Measurements from ENCODE around the gene PAK6. TPM values are rescaled to one million over a fixed set of nuclear protein-coding genes. Genes with fewer than 3 reads are reported as not detected.

PAK6 gene
- total and polyA plus RNA-seq, 9 of the 15 experiments (the other 6 are each of a cell fraction or from before 2014, with no cell fraction given) = 0.03 to 0.74 (median 0.16) TPM; not detected in 2

DNA sequence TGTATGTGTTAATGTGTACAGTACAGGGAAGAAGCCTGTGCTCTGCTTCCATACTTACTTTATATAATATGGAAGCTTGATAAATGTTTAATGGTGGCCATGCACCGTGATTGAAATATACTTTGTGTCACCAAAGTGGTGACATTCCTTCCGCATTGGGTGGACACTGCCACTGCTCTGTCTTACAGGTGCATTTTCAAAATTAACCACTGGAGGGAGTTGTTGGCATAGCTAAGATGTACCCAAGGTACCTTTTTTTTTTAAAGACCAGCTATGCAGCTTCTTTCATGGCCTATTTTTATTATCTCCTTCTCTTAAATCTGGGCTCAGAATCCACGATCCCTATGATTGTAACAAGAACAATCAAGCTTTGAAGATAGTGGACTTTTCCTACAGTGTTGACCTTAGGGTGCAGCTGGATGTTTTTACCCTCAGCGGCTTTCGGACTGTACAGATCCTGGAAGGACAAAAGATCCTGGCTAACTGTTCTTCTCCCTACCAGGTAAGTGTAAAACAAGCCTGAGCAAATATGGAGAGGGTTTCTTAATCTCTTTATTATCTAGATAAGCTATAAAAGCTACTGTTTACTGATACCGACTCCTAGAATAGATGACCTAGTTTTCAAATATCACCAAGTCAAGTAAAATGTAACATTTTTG, 21.6 kb upstream of the PAK6 start (continued):
- TF ChIP-seq, protein P1, sequence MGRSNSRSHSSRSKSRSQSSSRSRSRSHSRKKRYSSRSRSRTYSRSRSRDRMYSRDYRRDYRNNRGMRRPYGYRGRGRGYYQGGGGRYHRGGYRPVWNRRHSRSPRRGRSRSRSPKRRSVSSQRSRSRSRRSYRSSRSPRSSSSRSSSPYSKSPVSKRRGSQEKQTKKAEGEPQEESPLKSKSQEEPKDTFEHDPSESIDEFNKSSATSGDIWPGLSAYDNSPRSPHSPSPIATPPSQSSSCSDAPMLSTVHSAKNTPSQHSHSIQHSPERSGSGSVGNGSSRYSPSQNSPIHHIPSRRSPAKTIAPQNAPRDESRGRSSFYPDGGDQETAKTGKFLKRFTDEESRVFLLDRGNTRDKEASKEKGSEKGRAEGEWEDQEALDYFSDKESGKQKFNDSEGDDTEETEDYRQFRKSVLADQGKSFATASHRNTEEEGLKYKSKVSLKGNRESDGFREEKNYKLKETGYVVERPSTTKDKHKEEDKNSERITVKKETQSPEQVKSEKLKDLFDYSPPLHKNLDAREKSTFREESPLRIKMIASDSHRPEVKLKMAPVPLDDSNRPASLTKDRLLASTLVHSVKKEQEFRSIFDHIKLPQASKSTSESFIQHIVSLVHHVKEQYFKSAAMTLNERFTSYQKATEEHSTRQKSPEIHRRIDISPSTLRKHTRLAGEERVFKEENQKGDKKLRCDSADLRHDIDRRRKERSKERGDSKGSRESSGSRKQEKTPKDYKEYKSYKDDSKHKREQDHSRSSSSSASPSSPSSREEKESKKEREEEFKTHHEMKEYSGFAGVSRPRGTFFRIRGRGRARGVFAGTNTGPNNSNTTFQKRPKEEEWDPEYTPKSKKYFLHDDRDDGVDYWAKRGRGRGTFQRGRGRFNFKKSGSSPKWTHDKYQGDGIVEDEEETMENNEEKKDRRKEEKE (IDR thresholded peaks at IDR 0.05; ENCODE audit: borderline replicate concordance in 1 of 2, control insufficient read depth in 1 of 2, low read depth in 2 of 2, low read length in 1 of 2) = no peak
- TF ChIP-seq ARID1B (IDR thresholded peaks at IDR 0.05) = no peak
- no peak for TF ChIP-seq KLF10 (CRISPR knock-in tag; IDR thresholded peaks at IDR 0.05)
- no peak for TF ChIP-seq RFX1 (IDR thresholded peaks at IDR 0.05)
- TF ChIP-seq GABPB2 (CRISPR knock-in tag; conservative IDR thresholded peaks at IDR 0.05) = no peak
- TF ChIP-seq, protein P2, sequence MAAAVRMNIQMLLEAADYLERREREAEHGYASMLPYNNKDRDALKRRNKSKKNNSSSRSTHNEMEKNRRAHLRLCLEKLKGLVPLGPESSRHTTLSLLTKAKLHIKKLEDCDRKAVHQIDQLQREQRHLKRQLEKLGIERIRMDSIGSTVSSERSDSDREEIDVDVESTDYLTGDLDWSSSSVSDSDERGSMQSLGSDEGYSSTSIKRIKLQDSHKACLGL (CRISPR knock-in tag; IDR thresholded peaks at IDR 0.05; ENCODE audit: borderline replicate concordance, poor library complexity, severe bottlenecking) = no peak
- TF ChIP-seq ZNF212 (CRISPR knock-in tag; IDR thresholded peaks at IDR 0.05) = no peak
- 0 out of 2 replicates have a peak, but pooled peaks have one; percentile 51 for TF ChIP-seq ELF1 (tag; IDR thresholded peaks at IDR 0.05)
- 0 out of 4 replicates have a peak, but pooled peaks of 1 of the 2 experiments have one; percentile 18 for TF ChIP-seq MAZ (CRISPR knock-in tag; conservative IDR thresholded peaks at IDR 0.05 in 1 of 2, IDR thresholded peaks at IDR 0.05 in 1 of 2)
- TF ChIP-seq ARID2 (IDR thresholded peaks at IDR 0.05) = 0 out of 2 replicates have a peak, but pooled peaks have one; percentile 50
- peak in 1 of 2 experiments; percentile 59; a peak in 1 of 4 replicates for TF ChIP-seq TEAD1 (CRISPR knock-in tag; IDR thresholded peaks at IDR 0.05)
- TF ChIP-seq, protein P3, sequence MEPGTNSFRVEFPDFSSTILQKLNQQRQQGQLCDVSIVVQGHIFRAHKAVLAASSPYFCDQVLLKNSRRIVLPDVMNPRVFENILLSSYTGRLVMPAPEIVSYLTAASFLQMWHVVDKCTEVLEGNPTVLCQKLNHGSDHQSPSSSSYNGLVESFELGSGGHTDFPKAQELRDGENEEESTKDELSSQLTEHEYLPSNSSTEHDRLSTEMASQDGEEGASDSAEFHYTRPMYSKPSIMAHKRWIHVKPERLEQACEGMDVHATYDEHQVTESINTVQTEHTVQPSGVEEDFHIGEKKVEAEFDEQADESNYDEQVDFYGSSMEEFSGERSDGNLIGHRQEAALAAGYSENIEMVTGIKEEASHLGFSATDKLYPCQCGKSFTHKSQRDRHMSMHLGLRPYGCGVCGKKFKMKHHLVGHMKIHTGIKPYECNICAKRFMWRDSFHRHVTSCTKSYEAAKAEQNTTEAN (CRISPR knock-in tag; IDR thresholded peaks at IDR 0.05) = no peak
- no peak for TF ChIP-seq ZNF12 (CRISPR knock-in tag; IDR thresholded peaks at IDR 0.05)
- TF ChIP-seq ZNF79 (CRISPR knock-in tag; IDR thresholded peaks at IDR 0.05; ENCODE audit: low read depth) = no peak
- no peak for TF ChIP-seq GABPA (tag; conservative IDR thresholded peaks at IDR 0.05; ENCODE audit: low read depth)
- TF ChIP-seq, protein P4, sequence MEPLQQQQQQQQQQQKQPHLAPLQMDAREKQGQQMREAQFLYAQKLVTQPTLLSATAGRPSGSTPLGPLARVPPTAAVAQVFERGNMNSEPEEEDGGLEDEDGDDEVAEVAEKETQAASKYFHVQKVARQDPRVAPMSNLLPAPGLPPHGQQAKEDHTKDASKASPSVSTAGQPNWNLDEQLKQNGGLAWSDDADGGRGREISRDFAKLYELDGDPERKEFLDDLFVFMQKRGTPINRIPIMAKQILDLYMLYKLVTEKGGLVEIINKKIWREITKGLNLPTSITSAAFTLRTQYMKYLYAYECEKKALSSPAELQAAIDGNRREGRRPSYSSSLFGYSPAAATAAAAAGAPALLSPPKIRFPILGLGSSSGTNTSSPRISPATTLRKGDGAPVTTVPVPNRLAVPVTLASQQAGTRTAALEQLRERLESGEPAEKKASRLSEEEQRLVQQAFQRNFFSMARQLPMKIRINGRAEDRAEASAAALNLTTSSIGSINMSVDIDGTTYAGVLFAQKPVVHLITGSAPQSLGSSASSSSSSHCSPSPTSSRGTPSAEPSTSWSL (CRISPR knock-in tag; IDR thresholded peaks at IDR 0.05; ENCODE audit: borderline replicate concordance) = no peak
- TF ChIP-seq, protein P5, sequence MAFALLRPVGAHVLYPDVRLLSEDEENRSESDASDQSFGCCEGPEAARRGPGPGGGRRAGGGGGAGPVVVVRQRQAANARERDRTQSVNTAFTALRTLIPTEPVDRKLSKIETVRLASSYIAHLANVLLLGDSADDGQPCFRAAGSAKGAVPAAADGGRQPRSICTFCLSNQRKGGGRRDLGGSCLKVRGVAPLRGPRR (CRISPR knock-in tag; IDR thresholded peaks at IDR 0.05) = no peak
- no peak for TF ChIP-seq ZNF589 (CRISPR knock-in tag; IDR thresholded peaks at IDR 0.05; ENCODE audit: low read depth)

All from K562 (cell line).